NOMO-1 treated with dmso at 0.1 percent for 144 hours (cell line): ENCODE measurements around the gene DMRT1.

Experiments
- DNase-seq: peaks from one replicate; lab custom pipeline; 2025; ENCODE audit not compliant: unreplicated experiment; lab: John Stamatoyannopoulos, UW

DMRT1 gene

DNA sequence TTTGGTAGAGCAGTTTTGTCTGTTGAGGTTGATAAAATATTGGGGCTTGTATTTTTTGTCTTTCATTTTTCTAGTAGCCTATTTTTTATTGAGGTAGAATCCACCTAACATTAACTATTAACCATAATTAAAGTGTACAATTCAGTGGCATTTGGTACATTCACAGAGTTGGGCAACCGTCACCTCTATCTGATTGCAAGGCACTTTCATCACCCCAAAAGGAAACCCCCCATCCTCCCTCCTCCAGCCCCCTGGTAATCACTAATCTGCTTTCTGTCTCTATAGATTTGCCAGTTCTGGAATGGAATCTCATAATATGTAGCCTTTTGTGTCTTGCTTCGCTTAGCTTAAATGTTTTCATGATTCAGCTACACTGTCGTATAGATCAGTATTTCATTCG, 79.4 kb downstream of the DMRT1 start:
- DNase-seq, result no peak

DNA sequence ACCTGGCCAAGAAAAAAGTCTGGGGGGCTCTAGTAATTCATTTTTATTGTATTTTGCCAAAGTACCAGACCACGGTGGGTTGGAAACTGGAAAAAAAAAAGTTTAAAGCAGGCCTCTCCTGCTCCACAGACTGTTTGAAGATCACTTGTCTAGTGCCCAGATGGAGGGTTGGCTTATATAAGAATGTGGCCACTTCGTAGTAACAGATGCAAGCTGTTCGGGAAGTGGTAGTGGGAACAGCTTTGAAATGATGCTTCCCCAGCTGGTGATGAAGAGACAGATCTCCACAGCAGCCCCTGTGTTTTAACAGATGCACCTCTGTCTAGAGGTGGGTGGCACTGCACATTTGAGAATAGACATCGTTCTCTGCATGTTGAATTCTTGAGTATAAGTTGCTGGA, 80.7 kb downstream of the DMRT1 start:
- DNase-seq, result no peak

DNA sequence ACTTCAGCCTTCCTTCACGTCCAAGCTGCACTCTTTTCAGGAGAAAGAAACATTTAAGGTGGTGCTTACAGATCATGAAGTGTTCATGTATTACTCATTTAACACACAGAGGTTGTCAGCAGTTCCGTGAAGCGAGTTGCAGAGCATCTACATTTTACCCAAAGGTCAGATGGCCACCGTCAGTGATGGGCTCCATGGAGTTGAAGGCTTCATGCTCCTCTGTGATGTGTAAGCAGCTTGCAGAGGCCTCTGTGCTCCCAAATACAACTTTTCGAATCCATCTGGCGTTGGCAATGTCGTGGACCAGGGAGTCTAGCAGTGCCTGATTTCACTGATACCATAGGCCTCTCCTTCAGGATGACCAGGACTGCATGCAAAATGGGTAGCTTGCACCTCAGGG, 81.2 kb downstream of the DMRT1 start:
- no peak for DNase-seq

DNA sequence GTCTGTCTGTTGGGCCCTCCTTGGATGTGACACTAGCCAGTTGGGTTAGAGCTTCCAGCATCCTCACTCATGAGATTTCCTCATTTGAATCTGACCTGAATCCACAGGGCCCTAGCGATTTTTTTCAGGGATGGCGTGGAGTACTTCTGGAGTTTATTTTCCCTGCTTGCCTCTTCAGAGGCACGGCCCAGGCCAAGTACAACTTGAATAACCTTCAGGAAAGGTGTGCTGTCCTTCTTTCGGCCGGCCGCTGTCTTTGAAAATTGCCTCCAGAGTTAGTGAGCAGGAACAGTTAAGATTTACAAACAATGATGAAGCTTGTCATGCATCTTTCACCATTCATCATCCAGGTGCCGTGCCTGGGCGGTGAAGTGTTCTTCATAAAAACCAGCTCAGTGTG, 85.5 kb downstream of the DMRT1 start:
- no peak for DNase-seq

DNA sequence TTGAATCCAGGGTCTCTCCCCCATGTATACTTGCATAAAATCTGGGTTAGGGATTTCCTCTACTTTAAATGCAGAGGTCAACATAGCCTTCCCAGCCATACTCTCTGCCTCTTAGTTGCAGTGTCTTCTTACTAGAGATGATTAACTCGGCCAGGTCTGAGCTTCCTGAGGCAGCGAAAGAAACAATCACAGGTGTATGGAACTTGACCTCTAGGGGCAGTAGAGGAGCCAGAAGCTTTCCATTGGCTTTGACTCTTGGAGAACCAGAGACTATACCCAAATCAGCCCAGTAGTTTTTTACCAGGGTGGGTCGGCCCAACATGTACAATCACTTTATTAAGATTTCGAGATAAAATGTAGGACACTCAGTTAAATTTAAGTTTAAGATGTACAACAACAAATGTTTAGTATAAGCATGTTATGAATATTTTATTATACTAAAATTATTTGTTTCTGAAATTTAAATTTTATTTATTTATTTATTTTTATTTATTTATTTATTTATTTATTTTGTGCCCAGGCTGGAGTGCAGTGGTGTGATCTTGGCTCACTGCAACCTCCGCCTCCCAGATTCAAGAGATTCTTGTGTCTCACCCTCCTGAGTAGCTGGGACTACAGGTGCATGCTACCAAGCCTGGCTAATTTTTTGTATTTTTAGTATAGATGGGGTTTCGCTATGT, 87.0 kb downstream of the DMRT1 start:
- no peak for DNase-seq

DNA sequence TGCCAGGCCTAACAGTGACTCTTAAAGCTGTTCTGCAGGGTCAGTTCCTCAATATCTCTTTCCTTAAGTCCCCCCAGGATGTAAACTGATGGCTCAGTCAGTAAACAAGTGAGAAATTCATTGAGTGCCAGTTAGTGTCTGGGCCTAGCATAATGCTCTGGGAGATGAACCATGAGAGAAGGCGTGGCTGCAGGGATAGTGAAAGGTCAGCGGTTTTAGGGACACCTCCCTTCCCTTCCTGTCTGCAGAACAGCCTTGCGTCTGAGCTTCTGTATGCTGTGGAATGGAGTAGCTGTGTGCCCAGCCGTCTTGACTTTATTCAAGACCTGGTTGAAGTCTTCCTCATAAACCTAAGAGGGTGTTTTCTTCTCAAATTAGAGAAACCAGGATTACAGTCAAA, 88.2 kb downstream of the DMRT1 start:
- DNase-seq, result no peak

DNA sequence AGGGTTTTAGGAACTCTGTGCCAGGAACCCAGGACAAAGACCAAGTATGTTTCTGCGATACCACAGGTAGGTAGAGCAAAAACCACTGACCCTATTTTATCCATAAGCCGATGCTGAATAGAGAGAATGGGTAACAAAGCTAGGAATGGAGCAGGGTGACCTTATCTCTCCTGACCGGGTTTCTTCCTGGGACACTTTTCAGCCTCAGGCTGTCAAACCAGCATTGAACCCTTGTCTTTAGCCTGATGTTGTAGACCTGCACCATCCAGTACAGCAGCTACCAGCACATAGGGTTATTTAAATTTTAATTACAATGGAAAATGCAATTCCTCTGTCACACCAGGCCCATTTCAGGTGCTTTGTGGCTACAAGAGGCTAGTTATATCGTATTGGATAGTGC, 91.9 kb downstream of the DMRT1 start:
- DNase-seq, result no peak

DNA sequence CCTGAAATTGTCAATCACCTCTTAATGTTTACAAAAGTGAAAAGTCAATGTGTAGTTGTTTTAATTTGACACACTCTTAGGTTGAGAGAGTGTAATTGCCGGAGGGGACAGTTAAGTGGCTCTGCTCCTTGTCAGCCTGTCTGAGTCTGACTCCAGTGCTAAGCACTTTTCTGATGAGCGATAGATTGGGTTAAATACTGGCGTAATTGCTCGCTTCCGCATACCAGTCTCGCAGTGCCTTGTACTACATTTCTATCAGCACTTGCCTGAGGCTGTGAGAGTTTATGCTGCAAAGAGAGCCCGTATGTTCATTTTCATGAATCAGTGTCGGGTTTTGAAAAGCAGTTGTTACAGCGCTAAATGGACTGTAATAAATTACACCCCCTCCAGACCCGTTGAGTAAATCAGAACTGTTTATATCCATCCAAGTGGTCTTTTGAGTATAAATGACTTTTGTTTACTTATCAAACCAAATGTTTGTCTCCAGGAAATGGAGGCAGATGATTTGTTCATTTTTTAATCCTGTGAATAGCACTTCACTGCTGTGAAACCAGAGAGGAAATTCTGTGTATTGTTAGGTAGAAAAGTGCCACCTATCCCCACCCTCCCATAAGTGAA, 94.0 kb downstream of the DMRT1 start:
- no peak for DNase-seq

DNA sequence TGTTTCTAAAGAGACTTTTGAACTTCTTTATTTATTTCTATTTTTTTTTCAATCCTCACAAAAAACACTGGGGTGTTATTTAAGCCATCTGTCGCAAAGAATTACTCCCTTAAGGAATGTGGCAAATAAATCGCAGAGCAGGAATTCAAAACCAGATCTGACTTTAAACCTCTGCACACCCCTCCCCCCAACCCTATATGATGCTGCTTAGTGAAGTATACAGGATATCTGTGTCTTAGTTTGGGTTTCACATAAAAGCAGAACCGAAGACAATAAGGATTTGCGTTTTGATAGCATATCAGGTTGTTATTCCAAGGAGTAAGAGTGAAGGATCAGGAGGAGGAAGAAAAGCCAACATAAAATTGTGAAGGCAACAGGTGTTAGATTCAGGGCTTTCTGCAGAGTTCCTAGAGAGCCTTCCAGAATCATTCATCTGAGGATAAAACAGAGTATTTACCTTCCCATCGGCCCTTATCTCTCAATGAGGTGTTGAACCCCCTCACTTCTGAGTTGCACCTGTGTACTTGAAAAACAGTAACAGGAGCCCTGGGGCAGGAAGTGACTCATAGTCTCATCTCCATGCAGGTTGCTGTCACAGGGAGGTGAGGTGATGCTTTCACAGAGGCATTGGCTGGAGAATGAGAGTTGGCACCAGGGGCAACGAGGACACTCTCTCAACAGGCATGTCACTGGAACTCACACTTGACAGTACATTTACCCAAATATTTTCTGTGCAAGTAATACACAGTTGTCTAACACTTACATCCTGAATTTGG, 101.5 kb downstream of the DMRT1 start:
- no peak for DNase-seq

DNA sequence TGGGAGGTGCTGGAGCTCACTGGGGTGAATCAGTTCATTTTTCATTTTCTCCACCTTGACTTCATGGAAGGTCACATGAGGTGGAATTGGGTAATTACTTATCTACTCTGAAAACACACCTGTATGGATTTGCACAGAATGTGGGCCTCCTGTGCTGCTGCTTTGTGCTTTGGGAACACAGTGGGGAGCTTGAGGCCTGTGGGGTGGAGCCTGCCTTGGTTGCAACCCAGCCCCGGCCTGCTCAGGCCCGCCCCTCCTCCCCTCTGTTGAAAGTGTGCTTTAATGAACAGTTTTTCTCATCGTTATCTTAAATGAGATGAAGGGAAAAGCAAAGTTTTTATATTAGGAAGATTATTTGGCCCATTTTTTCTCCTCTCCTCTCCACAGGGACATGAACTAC, 106.5 kb downstream of the DMRT1 start:
- no peak for DNase-seq

DNA sequence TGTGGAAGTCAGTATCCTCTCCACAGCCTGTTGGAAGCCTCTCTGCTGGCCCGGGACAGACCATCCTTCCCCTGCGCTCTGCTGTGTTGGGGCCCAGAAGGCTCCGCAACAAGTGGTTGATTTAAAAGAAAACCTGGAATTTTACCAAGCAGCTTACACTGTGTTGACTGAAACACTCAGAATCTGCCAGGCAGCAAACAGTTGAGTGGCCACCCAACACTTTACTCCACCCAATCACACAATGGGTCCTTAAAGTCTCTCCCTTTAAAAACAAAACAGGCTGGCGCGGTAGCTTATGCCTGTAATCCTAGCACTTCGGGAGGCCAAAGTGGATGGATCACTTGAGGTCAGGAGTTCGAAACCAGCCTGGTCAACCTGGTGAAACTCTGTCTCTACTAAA, 107.0 kb downstream of the DMRT1 start:
- DNase-seq, result no peak

DNA sequence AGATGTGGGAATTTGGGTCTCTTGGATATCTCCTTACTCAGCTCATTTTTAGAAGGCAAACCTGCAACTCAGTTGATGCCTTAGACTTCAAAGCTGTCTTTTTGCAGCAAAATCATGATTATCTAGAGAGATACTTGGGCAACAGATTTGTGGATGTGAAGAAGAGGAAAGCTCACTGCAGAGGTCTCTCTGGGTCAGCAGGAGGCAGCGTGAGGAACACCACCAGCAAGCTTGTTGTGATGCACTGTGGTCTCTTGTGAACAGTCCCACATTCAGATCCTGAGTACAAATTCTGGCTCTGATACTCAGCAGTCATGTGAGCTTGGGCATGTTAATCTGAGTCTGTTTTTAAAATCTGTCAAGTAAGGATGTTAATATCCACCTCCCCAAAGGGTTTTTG, 108.6 kb downstream of the DMRT1 start:
- DNase-seq, result no peak

DNA sequence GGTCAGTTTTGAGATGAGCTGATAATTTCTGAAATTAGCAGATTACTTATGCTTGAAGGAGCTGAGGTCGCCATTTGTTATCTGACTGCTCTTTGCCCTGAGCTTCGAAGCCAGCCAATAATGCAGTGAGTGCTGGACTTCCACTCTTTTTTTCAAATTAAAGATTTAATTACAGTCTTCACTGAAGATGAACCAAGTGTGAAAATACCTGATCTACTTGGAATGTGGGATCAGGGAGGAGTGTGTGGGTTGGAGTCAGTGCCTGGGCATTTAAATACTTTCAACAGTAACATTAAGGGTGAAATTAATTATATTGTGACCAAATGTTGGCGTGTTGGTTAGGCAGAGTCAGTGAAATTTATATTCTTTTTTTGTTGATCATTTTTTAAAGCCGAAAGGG, 111.0 kb downstream of the DMRT1 start:
- no peak for DNase-seq

DNA sequence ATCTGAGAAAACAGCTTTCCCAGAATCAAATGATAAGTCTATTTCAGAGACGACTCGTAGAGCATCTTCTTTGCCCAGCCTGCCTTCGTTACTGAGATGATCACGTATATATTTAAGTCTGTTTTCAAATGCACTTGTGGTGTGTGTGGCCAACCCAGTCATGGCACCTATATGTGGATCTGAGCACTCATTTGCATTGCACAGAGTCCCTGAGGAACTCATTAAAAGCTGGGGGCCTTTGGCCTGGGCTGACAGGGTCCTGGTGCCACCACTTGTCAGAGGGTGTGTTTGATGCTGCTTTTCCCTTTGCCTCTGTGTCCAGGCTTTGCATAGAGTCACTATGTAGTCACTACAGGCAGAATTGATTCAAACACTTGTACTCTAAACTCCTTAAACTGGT, 117.6 kb downstream of the DMRT1 start:
- no peak for DNase-seq

DNA sequence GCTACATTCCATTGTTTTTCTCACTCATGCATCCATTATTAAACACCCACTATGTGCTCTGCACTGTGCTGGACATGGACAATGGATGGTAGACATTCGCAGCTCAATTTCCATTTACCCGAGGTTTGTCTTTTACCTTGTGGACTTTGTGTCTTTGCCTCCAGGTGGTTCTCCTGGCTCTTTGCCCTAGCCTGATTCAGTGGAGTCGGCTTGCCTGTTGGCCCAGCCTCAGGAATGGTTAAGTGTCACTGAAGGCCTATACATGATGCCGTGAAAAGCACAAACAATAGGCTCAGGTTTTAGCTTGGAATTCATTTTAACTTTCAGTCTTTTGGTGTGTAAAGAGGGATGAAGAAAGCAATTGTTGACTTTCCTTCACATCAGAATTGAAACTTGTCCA, 118.4 kb downstream of the DMRT1 start:
- no peak for DNase-seq

DNA sequence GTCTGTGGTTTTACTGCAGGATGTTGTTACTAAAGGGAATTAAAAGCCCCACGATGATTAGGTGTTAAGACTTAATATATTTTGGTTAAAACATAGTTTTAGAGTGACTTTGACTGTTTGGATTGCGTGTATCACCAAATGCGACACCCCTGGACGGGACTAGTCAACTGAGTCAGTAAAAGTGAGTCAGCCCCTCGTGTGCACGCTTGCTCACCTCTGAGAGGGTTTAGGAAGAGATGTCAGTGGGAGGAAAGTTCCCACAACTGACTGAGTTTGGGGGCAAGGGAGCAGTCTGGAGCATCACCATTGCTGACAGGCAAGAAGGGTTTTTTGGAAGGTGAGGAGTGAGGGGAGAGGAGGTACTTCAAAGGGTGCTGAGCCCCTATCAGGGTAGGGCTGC, 120.5 kb downstream of the DMRT1 start:
- DNase-seq, result no peak

DNA sequence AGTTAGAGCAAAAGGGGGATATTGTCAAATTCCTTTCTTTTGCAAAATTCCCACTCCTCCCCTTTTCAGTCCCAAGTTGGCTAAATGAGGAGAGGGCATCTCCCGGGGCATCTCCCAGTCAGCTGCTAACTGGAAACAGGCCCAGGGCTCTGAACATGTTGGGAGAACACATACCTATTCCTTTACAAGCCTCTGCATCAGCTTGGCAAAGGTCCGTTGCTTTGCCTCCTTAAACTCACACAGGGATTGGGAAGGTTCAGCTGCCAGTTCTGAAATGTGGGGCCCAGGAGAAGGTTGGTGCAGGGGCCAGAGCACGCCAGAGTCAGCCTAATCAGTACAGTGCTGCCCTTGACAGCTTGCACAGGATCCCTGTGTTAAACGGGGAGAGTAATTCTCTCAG, 124.0 kb downstream of the DMRT1 start:
- no peak for DNase-seq

DNA sequence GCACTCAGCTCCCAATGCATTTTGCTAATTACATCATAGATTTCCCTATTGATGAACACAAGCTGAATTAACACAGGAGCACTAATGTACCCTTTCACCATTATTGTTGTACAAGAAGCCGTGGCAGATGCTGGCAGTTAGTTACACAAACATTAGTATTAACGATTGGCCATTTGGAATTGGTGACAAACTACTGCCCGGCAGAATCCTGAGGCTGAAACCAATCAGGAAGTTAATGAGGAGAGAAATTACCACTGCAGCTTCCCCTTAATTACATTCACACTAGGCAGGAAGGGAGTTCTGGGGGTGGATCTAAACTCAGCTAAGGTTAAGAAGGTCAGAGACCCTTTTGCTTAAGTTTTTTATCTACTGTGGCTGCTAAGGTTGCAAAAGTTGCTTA, 125.4 kb downstream of the DMRT1 start:
- DNase-seq, result no peak

DNA sequence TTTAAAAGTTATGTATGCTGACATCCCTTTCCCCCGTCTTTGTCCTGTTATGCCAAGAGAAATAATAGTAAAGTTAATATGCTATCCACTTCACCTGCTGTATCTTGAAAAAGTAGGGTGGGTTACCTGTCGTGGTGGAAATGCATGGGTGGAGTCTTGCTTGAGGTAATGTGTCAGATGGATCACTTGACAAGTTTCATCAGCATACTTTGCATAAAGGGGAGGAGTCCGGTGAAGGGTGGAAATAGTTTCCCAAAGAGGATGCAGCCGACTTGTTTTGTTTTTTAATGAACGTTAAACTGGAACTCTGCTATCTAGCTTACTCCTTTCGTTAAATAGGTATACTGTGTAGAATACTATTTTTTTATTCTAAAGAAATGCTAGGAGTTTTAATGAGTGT, 125.9 kb downstream of the DMRT1 start:
- DNase-seq, result no peak

DNA sequence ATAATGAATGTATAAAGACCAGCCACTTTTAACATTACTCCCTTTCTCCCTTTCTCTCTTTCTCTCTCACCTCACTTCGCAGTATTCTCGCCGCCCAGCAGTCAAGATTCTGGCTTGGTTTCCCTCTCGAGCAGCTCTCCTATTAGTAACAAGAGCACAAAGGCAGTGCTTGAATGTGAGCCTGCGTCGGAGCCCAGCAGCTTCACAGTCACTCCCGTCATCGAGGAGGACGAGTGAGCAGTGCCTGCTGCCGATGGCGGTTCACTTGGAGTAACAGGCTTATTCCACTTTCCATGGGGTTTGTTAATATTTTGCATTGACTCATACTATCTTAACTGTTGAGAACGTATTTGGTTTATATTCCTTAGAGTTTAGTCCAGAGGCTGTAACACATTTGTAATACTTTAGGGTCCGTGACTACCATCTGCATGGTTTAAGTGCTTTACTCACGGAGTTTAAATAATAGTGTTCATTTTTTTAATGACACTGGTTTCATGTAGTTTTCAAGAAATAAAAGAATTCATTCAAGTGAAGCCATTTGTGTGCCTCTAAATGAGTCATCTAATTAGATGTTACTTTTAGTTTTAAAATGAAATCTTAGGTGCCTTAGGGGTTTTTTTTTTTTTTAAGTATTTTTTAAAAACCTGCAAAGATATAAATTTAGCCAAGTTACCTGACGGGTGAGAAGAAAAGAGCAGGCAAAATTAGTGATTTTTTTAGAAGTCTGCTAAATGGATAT, 126.6 kb downstream of the DMRT1 start:
- DNase-seq, result no peak

DNA sequence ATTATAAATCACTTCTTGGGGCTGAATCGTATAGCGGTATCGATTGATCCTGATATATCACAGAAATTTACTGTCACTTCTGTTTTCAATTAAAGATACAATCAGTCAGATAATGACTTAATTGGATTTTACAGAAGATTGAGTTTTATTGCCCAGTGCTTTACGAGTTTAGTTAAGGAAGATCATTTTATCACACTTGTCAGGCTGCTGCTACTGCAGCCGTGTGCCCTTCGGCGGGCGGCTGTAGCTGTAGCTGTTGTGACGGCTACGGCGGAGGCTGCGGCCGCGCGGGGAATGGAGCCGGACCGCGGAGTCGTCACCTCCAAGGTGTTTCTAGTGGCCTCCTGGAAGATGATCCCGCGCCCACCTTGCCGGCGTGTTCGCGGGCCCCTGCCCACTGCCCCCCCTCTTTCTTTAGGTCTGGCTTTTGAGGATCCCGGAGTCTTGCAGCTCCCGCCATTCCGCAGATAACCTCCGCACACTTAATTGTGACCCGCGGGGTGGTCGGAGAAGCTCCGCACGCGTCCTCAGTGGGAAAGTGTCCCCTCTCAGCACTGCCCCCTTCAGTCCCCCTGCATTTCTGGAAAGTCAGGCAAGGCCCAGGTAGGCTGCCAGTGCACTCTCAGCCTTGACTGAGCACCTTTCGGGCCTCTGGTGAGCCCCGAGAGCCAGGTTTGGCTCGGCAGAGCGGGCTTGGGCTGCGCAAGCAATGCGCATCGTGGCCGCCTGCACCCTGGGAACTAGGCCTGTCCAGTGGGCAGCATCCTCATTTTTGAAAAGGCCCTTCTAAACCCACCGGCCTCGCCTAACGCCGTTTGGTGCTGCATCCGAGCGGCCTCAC, 128.0 kb downstream of the DMRT1 start:
- no peak for DNase-seq
